ENCODE data around the gene ADISSP.

ADISSP gene

GRCh38 chr20:3711484-3711941, 56.0 kb downstream of the ADISSP start:
- DNase-seq, result no peak

GRCh38 chr20:3710703-3711483, 56.7 kb downstream of the ADISSP start:
- peak; percentile 85 to 87 for DNase-seq

GRCh38 chr20:3710011-3710466, 57.5 kb downstream of the ADISSP start:
- no peak for DNase-seq

GRCh38 chr20:3707508-3707899, 60.0 kb downstream of the ADISSP start:
- DNase-seq, result no peak

GRCh38 chr20:3706774-3707507, 60.6 kb downstream of the ADISSP start:
- no peak for DNase-seq

GRCh38 chr20:3705970-3706739, 61.4 kb downstream of the ADISSP start:
- no peak for DNase-seq

- no peak for DNase-seq
Observed at GRCh38 chr20:3705491-3705969, 62.0 kb downstream of the ADISSP start.

GRCh38 chr20:3704087-3704486, 63.5 kb downstream of the ADISSP start:
- DNase-seq, result no peak

Measured in stimulated activated CD4-positive, alpha-beta T cell treated with anti-CD3 and anti-CD28 coated beads, Interleukin-2, amount 100 ng/mL, for 24 hours (primary cell).